HS-5 (cell line): ENCODE measurements around the gene RGS3.

Experiments used
- DNase-seq: peaks from one replicate; pipeline ENCODE4 v3.0.0-alpha.2; 2012; ENCODE audit warnings: low read depth

RGS3 gene

GRCh38 chr9:113620377-113621161 is 157.0 kb downstream of the RGS3 start:
- DNase-seq, result peak; percentile 93

- DNase-seq, result peak; percentile 81
Measured at GRCh38 chr9:113621309-113621791, 157.8 kb downstream of the RGS3 start.

- DNase-seq, result no peak
Measured at GRCh38 chr9:113621980-113622379, 158.5 kb downstream of the RGS3 start.

GRCh38 chr9:113622600-113623400 is 159.3 kb downstream of the RGS3 start:
- peak; percentile 98 for DNase-seq

- no peak for DNase-seq
Measured at GRCh38 chr9:113623851-113624485, 160.4 kb downstream of the RGS3 start.

- peak; percentile 74 for DNase-seq
Measured at GRCh38 chr9:113624721-113625120, 161.2 kb downstream of the RGS3 start.

- no peak for DNase-seq
Measured at GRCh38 chr9:113625486-113625885, 162.0 kb downstream of the RGS3 start.

GRCh38 chr9:113626735-113627495 is 163.4 kb downstream of the RGS3 start:
- no peak for DNase-seq

- DNase-seq, result no peak
Measured at GRCh38 chr9:113628621-113629020, 165.1 kb downstream of the RGS3 start.

GRCh38 chr9:113630386-113631136 is 167.0 kb downstream of the RGS3 start:
- DNase-seq, result no peak

GRCh38 chr9:113631137-113631765 is 167.7 kb downstream of the RGS3 start:
- DNase-seq, result no peak

GRCh38 chr9:113631871-113632665 is 168.5 kb downstream of the RGS3 start:
- DNase-seq, result no peak

- DNase-seq, result no peak
Measured at GRCh38 chr9:113632776-113633590, 169.5 kb downstream of the RGS3 start.

GRCh38 chr9:113633782-113634595 is 170.5 kb downstream of the RGS3 start:
- DNase-seq, result no peak

- no peak for DNase-seq
Measured at GRCh38 chr9:113634596-113635515, 171.3 kb downstream of the RGS3 start.

- DNase-seq, result no peak
Measured at GRCh38 chr9:113635586-113635985, 172.1 kb downstream of the RGS3 start.

GRCh38 chr9:113636165-113636564 is 172.6 kb downstream of the RGS3 start:
- no peak for DNase-seq
